WTC11 (cell line): ENCODE measurements around the gene BRK1.

ENCODE experiments used
- IRF2 ChIP-seq: sonication (generic); formaldehyde crosslinking; IDR thresholded peaks from 2 replicates; pipeline ENCODE4 v1.8.0; 2022; ENCODE audit warnings: low read depth, missing genetic modification reagents, borderline replicate concordance
- JUN ChIP-seq: sonication (generic); formaldehyde crosslinking; IDR thresholded peaks from 2 replicates; pipeline ENCODE4 v1.8.0; 2023; ENCODE audit warnings: mild to moderate bottlenecking, missing genetic modification reagents
- MAX ChIP-seq: sonication (generic); formaldehyde crosslinking; IDR thresholded peaks from 2 replicates; pipeline ENCODE4 v1.8.0; 2022; ENCODE audit warnings: mild to moderate bottlenecking, missing genetic modification reagents
- NR3C1 ChIP-seq: sonication (generic); formaldehyde crosslinking; conservative IDR thresholded peaks from 2 replicates; pipeline ENCODE4 v1.8.1; 2023; ENCODE audit warnings: low read depth, mild to moderate bottlenecking, missing genetic modification reagents
- SP1 ChIP-seq: sonication (generic); formaldehyde crosslinking; conservative IDR thresholded peaks from 2 replicates; pipeline ENCODE4 v1.8.1; 2022; ENCODE audit warnings: missing genetic modification reagents
- TCF7 ChIP-seq: sonication (generic); formaldehyde crosslinking; IDR thresholded peaks from 2 replicates; pipeline ENCODE4 v1.8.0; 2022; ENCODE audit warnings: mild to moderate bottlenecking, low read depth, missing genetic modification reagents, moderate library complexity
- ZBTB21 ChIP-seq: sonication (generic); formaldehyde crosslinking; IDR thresholded peaks from 2 replicates; pipeline ENCODE4 v1.8.1; 2023; ENCODE audit warnings: mild to moderate bottlenecking, missing genetic modification reagents, borderline replicate concordance
- ZNF121 ChIP-seq: sonication (generic); formaldehyde crosslinking; IDR thresholded peaks from 2 replicates; pipeline ENCODE4 v1.8.0; 2023; ENCODE audit warnings: missing genetic modification reagents
- ZNF138 ChIP-seq: sonication (generic); formaldehyde crosslinking; conservative IDR thresholded peaks from 2 replicates; pipeline ENCODE4 v1.8.1; 2022; ENCODE audit warnings: mild to moderate bottlenecking, moderate library complexity, missing genetic modification reagents
- TF ChIP-seq, protein P1 (sequence below): sonication (generic); formaldehyde crosslinking; IDR thresholded peaks from 2 replicates; pipeline ENCODE4 v1.8.1; 2023; ENCODE audit warnings: mild to moderate bottlenecking, missing genetic modification reagents
- TF ChIP-seq, protein P2 (sequence below): fragments of 200-600 bp; IDR thresholded peaks from 2 replicates; pipeline ENCODE4 v1.8.0; 2022; ENCODE audit warnings: antibody characterized with exemption
- TF ChIP-seq, protein P3 (sequence below): sonication (generic); formaldehyde crosslinking; IDR thresholded peaks from 2 replicates; pipeline ENCODE4 v1.8.1; 2022; ENCODE audit warnings: low read depth, missing genetic modification reagents, borderline replicate concordance
- TF ChIP-seq, protein P4 (sequence below): sonication (generic); formaldehyde crosslinking; IDR thresholded peaks from 2 replicates; pipeline ENCODE4 v1.8.0; 2022; ENCODE audit warnings: mild to moderate bottlenecking, missing genetic modification reagents

DNA sequence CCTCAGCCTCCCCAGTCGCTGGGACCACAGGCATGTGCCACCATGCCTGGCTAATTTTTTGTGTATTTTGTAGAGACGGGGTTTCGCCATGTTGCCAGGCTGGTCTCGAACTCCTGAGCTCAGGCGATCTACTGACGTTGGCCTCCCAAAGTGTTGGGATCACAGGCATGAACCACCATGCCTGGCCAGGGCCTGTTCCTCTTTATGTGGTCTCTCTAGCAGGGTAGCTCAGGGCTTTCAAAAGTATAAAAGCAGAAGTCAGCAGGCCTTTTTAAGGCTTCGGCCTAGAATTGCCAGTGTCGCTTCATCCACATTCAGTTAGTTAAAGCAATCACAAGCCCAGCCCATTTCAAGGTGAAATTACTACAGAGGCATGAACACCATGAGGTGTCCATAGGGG is 33.8 kb downstream of the BRK1 start:
- TF ChIP-seq, protein P1, sequence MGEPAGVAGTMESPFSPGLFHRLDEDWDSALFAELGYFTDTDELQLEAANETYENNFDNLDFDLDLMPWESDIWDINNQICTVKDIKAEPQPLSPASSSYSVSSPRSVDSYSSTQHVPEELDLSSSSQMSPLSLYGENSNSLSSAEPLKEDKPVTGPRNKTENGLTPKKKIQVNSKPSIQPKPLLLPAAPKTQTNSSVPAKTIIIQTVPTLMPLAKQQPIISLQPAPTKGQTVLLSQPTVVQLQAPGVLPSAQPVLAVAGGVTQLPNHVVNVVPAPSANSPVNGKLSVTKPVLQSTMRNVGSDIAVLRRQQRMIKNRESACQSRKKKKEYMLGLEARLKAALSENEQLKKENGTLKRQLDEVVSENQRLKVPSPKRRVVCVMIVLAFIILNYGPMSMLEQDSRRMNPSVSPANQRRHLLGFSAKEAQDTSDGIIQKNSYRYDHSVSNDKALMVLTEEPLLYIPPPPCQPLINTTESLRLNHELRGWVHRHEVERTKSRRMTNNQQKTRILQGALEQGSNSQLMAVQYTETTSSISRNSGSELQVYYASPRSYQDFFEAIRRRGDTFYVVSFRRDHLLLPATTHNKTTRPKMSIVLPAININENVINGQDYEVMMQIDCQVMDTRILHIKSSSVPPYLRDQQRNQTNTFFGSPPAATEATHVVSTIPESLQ (CRISPR knock-in tag) = no peak
- TF ChIP-seq MAX = no peak
- TF ChIP-seq, protein P2, sequence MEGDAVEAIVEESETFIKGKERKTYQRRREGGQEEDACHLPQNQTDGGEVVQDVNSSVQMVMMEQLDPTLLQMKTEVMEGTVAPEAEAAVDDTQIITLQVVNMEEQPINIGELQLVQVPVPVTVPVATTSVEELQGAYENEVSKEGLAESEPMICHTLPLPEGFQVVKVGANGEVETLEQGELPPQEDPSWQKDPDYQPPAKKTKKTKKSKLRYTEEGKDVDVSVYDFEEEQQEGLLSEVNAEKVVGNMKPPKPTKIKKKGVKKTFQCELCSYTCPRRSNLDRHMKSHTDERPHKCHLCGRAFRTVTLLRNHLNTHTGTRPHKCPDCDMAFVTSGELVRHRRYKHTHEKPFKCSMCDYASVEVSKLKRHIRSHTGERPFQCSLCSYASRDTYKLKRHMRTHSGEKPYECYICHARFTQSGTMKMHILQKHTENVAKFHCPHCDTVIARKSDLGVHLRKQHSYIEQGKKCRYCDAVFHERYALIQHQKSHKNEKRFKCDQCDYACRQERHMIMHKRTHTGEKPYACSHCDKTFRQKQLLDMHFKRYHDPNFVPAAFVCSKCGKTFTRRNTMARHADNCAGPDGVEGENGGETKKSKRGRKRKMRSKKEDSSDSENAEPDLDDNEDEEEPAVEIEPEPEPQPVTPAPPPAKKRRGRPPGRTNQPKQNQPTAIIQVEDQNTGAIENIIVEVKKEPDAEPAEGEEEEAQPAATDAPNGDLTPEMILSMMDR = no peak
- TF ChIP-seq TCF7 (CRISPR knock-in tag) = no peak
- TF ChIP-seq ZBTB21 (CRISPR knock-in tag) = no peak
- no peak for TF ChIP-seq IRF2 (CRISPR knock-in tag)
- TF ChIP-seq ZNF121 (CRISPR knock-in tag) = no peak
- TF ChIP-seq, protein P3, sequence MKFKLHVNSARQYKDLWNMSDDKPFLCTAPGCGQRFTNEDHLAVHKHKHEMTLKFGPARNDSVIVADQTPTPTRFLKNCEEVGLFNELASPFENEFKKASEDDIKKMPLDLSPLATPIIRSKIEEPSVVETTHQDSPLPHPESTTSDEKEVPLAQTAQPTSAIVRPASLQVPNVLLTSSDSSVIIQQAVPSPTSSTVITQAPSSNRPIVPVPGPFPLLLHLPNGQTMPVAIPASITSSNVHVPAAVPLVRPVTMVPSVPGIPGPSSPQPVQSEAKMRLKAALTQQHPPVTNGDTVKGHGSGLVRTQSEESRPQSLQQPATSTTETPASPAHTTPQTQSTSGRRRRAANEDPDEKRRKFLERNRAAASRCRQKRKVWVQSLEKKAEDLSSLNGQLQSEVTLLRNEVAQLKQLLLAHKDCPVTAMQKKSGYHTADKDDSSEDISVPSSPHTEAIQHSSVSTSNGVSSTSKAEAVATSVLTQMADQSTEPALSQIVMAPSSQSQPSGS (CRISPR knock-in tag) = no peak
- TF ChIP-seq, protein P4, sequence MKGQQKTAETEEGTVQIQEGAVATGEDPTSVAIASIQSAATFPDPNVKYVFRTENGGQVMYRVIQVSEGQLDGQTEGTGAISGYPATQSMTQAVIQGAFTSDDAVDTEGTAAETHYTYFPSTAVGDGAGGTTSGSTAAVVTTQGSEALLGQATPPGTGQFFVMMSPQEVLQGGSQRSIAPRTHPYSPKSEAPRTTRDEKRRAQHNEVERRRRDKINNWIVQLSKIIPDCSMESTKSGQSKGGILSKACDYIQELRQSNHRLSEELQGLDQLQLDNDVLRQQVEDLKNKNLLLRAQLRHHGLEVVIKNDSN = no peak
- no peak for TF ChIP-seq JUN (CRISPR knock-in tag)
- no peak for TF ChIP-seq SP1 (CRISPR knock-in tag)
- no peak for TF ChIP-seq NR3C1
- no peak for TF ChIP-seq ZNF138 (CRISPR knock-in tag)
